ENCODE results near the gene SLC6A4.
"Not testable (repeated sequence)": the region's sequence is repeated elsewhere in the genome, so short reads cannot be mapped to it uniquely, and the experiment has no call there.

SLC6A4 gene

GRCh38 chr17:30172560-30172959 is 62.9 kb downstream of the SLC6A4 start:
- DNase-seq (ENCODE audit: low spot score) = no peak

- DNase-seq (ENCODE audit: low spot score) = no peak
Observed at GRCh38 chr17:30170415-30170987, 65.0 kb downstream of the SLC6A4 start.

- no peak for DNase-seq (ENCODE audit: low spot score)
Observed at GRCh38 chr17:30165960-30166359, 69.5 kb downstream of the SLC6A4 start.

DNA sequence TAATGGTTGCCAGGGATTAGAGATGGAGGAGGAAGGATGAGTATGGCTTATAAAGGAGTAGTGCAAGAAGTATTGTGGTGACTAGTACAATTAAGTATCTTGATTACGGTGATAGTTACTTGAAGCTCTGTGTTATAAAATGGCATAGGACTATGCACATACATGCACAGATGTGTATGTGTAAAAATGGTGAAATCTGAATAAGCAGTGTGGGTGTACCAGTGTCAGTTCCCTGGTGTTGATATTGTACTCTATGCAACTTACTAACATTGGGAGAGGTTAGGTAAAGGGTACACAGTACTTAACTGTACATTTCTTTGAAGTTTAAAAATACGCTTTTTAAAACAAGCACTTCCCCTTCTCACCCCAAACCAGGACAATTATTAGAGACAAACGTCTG is 70.3 kb downstream of the SLC6A4 start:
- DNase-seq (ENCODE audit: low spot score) = no peak

GRCh38 chr17:30164531-30164930 is 71.0 kb downstream of the SLC6A4 start:
- no peak for DNase-seq (ENCODE audit: low spot score)

DNA sequence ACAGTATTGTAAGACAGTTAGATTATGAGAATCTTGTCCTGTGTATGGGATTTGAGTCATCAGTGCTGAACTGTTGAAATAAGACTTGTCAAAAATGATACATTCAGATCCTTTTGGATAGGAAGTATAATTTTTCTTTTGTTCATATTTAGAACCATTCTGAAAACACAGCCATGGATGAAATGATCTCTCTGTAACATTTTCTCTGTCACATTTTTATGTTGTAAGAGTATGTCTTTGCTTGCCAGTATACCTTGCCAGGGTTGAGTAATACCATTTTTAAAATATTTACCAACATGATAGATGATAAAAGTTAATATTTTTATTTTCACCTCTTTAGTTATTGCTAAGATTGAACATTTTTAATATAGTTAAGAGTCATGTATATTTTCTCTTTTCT is 73.9 kb downstream of the SLC6A4 start:
- DNase-seq (ENCODE audit: low spot score) = no peak

DNA sequence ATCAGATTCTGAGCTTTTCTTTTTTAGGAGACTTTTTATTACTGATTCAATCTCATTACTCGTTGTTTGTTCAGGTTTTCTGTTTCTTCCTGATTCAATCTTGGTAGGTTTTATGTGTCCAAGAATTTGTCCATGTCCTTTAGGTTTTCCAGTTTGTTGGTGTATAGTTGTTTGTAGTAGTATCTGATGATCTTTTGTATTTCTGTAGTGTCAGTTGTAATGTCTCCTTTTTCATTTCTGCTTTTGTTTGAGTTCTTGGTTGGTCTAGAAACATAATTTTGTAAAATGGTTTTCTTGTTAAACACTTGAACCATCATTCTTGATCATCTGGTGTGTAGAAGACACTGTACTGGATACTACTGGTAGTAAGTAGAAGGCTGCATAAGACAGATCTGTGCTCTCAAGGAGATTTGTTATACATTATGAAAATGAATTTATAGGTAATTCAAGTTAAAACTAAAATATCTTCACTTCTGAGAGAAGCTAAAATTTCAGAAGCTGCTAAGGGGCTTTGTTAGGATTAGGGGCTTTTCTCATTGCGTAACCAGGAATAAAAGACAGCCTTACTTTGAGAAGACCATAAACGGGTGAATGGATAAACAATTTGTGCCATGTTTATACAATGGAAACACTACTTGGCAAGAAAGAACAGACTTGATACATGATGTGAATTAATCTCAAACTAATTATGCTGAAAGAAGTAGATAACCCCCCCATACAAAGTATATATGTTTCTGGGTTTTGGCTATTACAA is 74.9 kb downstream of the SLC6A4 start:
- DNase-seq (ENCODE audit: low spot score) = no peak

DNA sequence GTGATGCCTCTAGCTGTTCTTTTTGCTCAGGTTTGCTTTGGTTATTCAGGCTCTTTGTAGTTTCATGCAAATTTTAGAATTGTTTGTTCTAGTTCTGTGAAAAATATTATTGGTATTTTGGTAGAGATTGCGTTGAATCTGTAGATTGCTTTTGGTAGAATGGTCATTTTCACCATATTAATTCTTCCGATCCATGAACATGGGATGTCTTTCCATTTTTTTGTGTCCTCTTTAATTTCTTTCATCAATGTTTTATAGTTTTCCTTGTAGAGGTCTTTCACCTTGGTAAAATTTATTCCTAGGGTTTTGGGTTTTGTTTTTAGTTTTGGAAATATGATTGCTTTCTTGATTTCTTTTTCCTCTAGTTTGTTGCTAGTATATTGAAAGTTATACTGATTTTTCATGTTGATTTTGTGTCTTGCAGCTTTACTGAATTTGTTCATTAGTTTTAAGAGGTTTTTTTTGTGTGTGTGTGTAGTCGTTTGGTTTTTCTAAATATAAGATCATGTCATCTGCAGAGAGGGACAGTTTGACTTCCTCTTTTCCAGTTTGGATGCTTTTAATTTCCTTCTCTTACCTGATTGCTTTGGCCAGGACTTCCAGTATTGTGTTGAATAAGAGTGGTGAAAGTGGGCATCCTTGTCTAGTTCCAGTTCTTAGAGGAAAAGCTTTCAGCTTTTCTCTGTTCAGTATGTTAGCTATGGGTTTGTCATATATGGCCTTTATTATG is 76.4 kb downstream of the SLC6A4 start:
- no peak for DNase-seq (ENCODE audit: low spot score)

DNA sequence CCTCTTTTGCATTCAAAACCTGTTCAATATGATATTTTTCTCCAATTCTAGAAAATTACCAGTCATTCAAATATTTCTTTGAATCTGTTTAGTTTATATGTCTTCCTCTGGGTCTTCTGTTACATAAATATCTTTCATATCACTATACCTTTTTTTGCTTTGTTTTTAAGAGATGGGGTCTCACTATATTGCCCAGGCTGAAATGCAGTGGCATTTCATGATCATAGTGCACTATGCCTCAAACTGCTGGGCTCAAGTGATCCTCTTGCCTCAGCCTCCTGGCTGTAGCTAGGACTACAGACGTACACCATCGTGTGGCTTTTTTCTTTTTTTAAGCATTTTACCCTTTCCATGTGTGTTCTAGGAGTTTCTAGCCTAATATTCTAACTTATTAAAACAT is 80.1 kb downstream of the SLC6A4 start:
- no peak for DNase-seq (ENCODE audit: low spot score)

DNA sequence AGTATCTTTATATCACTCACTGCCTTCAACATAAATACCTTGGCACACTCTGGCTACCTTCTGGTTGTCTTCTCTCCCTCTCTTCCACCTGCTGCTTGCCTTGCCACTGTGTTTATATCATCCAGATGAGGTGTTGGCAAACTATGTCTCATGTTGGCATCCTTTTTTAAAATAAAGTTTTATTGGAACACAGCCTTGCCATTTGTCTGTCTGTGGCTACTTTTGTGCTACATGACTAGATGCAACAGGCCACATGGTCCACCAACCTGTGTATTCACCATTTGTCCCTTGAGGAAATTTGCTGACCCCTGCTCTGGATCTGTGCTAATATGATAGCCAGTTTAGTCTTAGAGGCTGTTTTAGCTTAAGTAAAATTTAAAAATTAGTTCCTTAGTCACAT is 82.0 kb downstream of the SLC6A4 start:
- no peak for DNase-seq (ENCODE audit: low spot score)

- DNase-seq (ENCODE audit: low spot score) = no peak
Observed at GRCh38 chr17:30151471-30151870, 84.0 kb downstream of the SLC6A4 start.

- no peak for DNase-seq (ENCODE audit: low spot score)
Observed at GRCh38 chr17:30148376-30148775, 87.1 kb downstream of the SLC6A4 start.

DNA sequence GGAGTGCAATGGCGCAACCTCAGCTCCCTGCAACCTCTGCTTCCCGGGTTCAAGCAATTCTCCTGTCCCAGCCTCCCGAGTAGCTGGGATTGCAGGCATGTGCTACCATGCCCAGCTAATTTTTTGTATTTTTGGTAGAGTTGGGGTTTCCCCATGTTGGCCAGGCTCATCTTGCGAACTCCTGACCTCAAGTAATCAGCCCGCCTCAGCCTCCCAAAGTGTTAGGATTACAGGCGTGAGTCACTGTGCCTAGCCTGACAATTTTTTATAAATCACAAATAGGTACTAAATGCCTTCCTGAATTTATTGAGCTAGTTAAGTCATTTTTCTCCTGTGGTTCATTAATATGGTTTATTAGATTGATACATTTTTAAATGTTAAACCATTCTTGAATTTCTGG is 87.6 kb downstream of the SLC6A4 start:
- DNase-seq (ENCODE audit: low spot score) = not testable (repeated sequence)

Measured in AG08396 (cell line).